Smooth muscle cell of the brain vasculature (primary cell): Measurements from ENCODE around the gene CMSS1.
"Not testable (repeated sequence)": the region's sequence is repeated elsewhere in the genome, so short reads cannot be mapped to it uniquely, and the experiment has no call there.

ENCODE experiments used
- DNase-seq: peaks from one replicate; pipeline ENCODE4 v3.0.0-alpha.2; 2012; ENCODE audit warnings: low read depth, low spot score

CMSS1 gene

GRCh38 chr3:99818818-99819217, 1.2 kb downstream of the CMSS1 start:
- DNase-seq: no peak

GRCh38 chr3:99823723-99824711, 6.4 kb downstream of the CMSS1 start:
- DNase-seq: no peak

GRCh38 chr3:99825004-99825640, 7.5 kb downstream of the CMSS1 start:
- DNase-seq: no peak

GRCh38 chr3:99829844-99830243, 12.2 kb downstream of the CMSS1 start:
- no peak for DNase-seq

GRCh38 chr3:99833617-99834205, 16.0 kb downstream of the CMSS1 start:
- no peak for DNase-seq

- no peak for DNase-seq
These were observed 16.7 kb downstream of the CMSS1 start for GRCh38 chr3:99834211-99834957.

- no peak for DNase-seq
These were observed 19.0 kb downstream of the CMSS1 start for GRCh38 chr3:99836681-99837080.

- DNase-seq: no peak
These were observed 20.1 kb downstream of the CMSS1 start for GRCh38 chr3:99837715-99838114.

GRCh38 chr3:99838755-99839154, 21.1 kb downstream of the CMSS1 start:
- DNase-seq: no peak

GRCh38 chr3:99839613-99840012, 22.0 kb downstream of the CMSS1 start:
- no peak for DNase-seq

GRCh38 chr3:99841949-99842348, 24.3 kb downstream of the CMSS1 start:
- DNase-seq: not testable (repeated sequence)

- DNase-seq: peak; percentile 47
These were observed 25.3 kb downstream of the CMSS1 start for GRCh38 chr3:99842826-99843589.

- DNase-seq: no peak
These were observed 26.1 kb downstream of the CMSS1 start for GRCh38 chr3:99843590-99844258.

- no peak for DNase-seq
These were observed 27.7 kb downstream of the CMSS1 start for GRCh38 chr3:99845331-99845730.

- no peak for DNase-seq
These were observed 28.3 kb downstream of the CMSS1 start for GRCh38 chr3:99845999-99846398.

GRCh38 chr3:99846477-99847160, 29.0 kb downstream of the CMSS1 start:
- DNase-seq: no peak

- DNase-seq: no peak
These were observed 30.8 kb downstream of the CMSS1 start for GRCh38 chr3:99848433-99848832.

- no peak for DNase-seq
These were observed 32.9 kb downstream of the CMSS1 start for GRCh38 chr3:99850608-99851007.

- no peak for DNase-seq
These were observed 34.3 kb downstream of the CMSS1 start for GRCh38 chr3:99851955-99852354.

- no peak for DNase-seq
These were observed 35.2 kb downstream of the CMSS1 start for GRCh38 chr3:99852851-99853250.
